ENCODE measurements around the gene FBRSL1. TPM values are rescaled to one million over a fixed set of nuclear protein-coding genes. Genes with fewer than 3 reads are reported as not detected.

FBRSL1 gene
- total and polyA plus RNA-seq, 9 of the 15 experiments (the other 6 are each of a cell fraction or from before 2014, with no cell fraction given): 0.24 to 129 (median 7.3) TPM

DNA sequence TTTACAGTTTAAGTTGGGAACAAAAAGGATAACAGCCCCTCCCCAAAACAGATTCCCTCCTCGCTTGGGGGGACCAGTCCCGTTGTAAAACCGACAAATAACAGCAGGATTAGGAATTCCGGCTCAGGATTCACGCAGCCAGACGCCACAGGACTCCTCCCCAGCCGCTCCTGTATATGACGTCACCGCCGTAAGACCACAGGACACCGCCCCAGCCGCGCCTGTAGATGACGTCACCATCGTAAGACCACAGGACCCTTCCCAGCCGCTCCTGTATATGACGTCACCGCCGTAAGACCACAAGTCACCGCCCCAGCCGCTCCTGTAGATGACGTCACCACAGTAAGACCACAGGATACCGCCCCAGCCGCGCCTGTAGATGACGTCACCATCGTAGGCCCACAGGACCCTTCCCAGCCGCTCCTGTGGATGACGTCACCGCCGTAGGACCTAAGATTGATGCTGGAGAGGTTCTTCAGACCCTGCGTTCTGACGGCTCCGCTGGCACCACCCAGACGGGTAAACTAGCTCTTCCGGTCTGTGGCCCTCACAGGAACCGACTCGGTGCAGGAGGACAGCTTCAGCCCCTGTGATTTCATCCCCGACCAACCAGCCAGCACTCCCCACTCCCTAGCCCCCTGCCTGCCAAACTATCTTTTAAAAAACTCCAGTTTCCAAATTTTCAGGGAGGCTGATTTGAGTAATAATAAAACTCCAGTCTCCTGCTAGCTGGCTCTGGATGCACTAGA is 43.9 kb upstream of the FBRSL1 start (continued):
- TF ChIP-seq, protein P1, sequence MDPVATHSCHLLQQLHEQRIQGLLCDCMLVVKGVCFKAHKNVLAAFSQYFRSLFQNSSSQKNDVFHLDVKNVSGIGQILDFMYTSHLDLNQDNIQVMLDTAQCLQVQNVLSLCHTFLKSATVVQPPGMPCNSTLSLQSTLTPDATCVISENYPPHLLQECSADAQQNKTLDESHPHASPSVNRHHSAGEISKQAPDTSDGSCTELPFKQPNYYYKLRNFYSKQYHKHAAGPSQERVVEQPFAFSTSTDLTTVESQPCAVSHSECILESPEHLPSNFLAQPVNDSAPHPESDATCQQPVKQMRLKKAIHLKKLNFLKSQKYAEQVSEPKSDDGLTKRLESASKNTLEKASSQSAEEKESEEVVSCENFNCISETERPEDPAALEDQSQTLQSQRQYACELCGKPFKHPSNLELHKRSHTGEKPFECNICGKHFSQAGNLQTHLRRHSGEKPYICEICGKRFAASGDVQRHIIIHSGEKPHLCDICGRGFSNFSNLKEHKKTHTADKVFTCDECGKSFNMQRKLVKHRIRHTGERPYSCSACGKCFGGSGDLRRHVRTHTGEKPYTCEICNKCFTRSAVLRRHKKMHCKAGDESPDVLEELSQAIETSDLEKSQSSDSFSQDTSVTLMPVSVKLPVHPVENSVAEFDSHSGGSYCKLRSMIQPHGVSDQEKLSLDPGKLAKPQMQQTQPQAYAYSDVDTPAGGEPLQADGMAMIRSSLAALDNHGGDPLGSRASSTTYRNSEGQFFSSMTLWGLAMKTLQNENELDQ (CRISPR knock-in tag; IDR thresholded peaks at IDR 0.05; ENCODE audit: borderline replicate concordance): no peak
- TF ChIP-seq ZNF780A (CRISPR knock-in tag; IDR thresholded peaks at IDR 0.05) (no peak), ZBTB17 (CRISPR knock-in tag; IDR thresholded peaks at IDR 0.05) (peak; percentile 62; the same call in 1 of the 2 replicates), NBN (IDR thresholded peaks at IDR 0.05; ENCODE audit: low read depth) (peak; percentile 100), ARID1B (IDR thresholded peaks at IDR 0.05) (peak; percentile 55), GTF2E2 (tag; IDR thresholded peaks at IDR 0.05) (peak; percentile 67; the same call in 1 of the 2 replicates), ZBTB11 (CRISPR knock-in tag; IDR thresholded peaks at IDR 0.05) (peak in 2 of 3 experiments; percentile 53 to 56; a peak in 3 of 6 replicates), PHF20 (IDR thresholded peaks at IDR 0.05; ENCODE audit: partially characterized antibody) (peak; percentile 79), ZKSCAN1 (IDR thresholded peaks at IDR 0.05; ENCODE audit: low read depth, low read length) (0 out of 2 replicates have a peak, but pooled peaks have one; percentile 35), ZNF212 (CRISPR knock-in tag; IDR thresholded peaks at IDR 0.05) (peak; percentile 52; the same call in 1 of the 2 replicates), LCOR (CRISPR knock-in tag; IDR thresholded peaks at IDR 0.05) (0 out of 2 replicates have a peak, but pooled peaks have one; percentile 30), CTCF (IDR thresholded peaks at IDR 0.05 in 2 of 3, conservative IDR thresholded peaks at IDR 0.05 in 1 of 3; ENCODE audit: insufficient read depth in 2 of 3, low read depth in 1 of 3, low read length in 3 of 3) (peak in 1 of 3 experiments; percentile 17; a peak in 1 of 6 replicates), ATF7 (IDR thresholded peaks at IDR 0.05) (peak; percentile 100), KHSRP (IDR thresholded peaks at IDR 0.05) (peak; percentile 99)
- TF ChIP-seq, protein P2, sequence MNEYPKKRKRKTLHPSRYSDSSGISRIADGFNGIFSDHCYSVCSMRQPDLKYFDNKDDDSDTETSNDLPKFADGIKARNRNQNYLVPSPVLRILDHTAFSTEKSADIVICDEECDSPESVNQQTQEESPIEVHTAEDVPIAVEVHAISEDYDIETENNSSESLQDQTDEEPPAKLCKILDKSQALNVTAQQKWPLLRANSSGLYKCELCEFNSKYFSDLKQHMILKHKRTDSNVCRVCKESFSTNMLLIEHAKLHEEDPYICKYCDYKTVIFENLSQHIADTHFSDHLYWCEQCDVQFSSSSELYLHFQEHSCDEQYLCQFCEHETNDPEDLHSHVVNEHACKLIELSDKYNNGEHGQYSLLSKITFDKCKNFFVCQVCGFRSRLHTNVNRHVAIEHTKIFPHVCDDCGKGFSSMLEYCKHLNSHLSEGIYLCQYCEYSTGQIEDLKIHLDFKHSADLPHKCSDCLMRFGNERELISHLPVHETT (CRISPR knock-in tag; conservative IDR thresholded peaks at IDR 0.05 in 1 of 2, IDR thresholded peaks at IDR 0.05 in 1 of 2): peak in 1 of 2 experiments; percentile 95; a peak in 2 of 4 replicates
- TF ChIP-seq, protein P3, sequence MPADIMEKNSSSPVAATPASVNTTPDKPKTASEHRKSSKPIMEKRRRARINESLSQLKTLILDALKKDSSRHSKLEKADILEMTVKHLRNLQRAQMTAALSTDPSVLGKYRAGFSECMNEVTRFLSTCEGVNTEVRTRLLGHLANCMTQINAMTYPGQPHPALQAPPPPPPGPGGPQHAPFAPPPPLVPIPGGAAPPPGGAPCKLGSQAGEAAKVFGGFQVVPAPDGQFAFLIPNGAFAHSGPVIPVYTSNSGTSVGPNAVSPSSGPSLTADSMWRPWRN (IDR thresholded peaks at IDR 0.05; ENCODE audit: low read depth): no peak
